GM21576 (cell line): ENCODE results near the gene MSH3.
"Not testable (repeated sequence)": the region's sequence is repeated elsewhere in the genome, so short reads cannot be mapped to it uniquely, and the experiment has no call there.

Source experiments
- ATAC-seq: cut with Tn5 transposase; IDR thresholded peaks from one replicate; pipeline ENCODE4 v1.9.1; 2021; ENCODE audit warnings: mild to moderate bottlenecking, moderate library complexity; ENCODE audit not compliant: unreplicated experiment

Gene MSH3

GRCh38 chr5:80655231-80655774 lies 851 bp downstream of the MSH3 start:
- ATAC-seq = no peak

- ATAC-seq = no peak
Measured at GRCh38 chr5:80656425-80656824, 2.0 kb downstream of the MSH3 start.

- ATAC-seq = no peak
Measured at GRCh38 chr5:80659106-80659505, 4.7 kb downstream of the MSH3 start.

GRCh38 chr5:80660661-80661060 lies 6.2 kb downstream of the MSH3 start:
- ATAC-seq = not testable (repeated sequence)

- ATAC-seq = no peak
Measured at GRCh38 chr5:80662108-80662507, 7.7 kb downstream of the MSH3 start.

- no peak for ATAC-seq
Measured at GRCh38 chr5:80665057-80665456, 10.6 kb downstream of the MSH3 start.

GRCh38 chr5:80667384-80667783 lies 12.9 kb downstream of the MSH3 start:
- ATAC-seq = no peak

- peak; percentile 62 for ATAC-seq
Measured at GRCh38 chr5:80668016-80668969, 13.8 kb downstream of the MSH3 start.

GRCh38 chr5:80672140-80672736 lies 17.8 kb downstream of the MSH3 start:
- ATAC-seq = peak; percentile 52

GRCh38 chr5:80676706-80677105 lies 22.3 kb downstream of the MSH3 start:
- no peak for ATAC-seq

- no peak for ATAC-seq
Measured at GRCh38 chr5:80686757-80687156, 32.3 kb downstream of the MSH3 start.

GRCh38 chr5:80688648-80689420 lies 34.4 kb downstream of the MSH3 start:
- no peak for ATAC-seq

- ATAC-seq = no peak
Measured at GRCh38 chr5:80689627-80690026, 35.2 kb downstream of the MSH3 start.

GRCh38 chr5:80695666-80696065 lies 41.2 kb downstream of the MSH3 start:
- no peak for ATAC-seq

GRCh38 chr5:80696450-80696849 lies 42.0 kb downstream of the MSH3 start:
- no peak for ATAC-seq

GRCh38 chr5:80697100-80697499 lies 42.6 kb downstream of the MSH3 start:
- ATAC-seq = no peak

GRCh38 chr5:80698369-80698768 lies 43.9 kb downstream of the MSH3 start:
- no peak for ATAC-seq

- no peak for ATAC-seq
Measured at GRCh38 chr5:80701597-80701996, 47.1 kb downstream of the MSH3 start.

GRCh38 chr5:80703291-80703690 lies 48.8 kb downstream of the MSH3 start:
- ATAC-seq = no peak

- no peak for ATAC-seq
Measured at GRCh38 chr5:80703747-80704146, 49.3 kb downstream of the MSH3 start.

- ATAC-seq = no peak
Measured at GRCh38 chr5:80704221-80704620, 49.8 kb downstream of the MSH3 start.
